MG63 (cell line): Measurements from ENCODE around the gene NOTUM. TPM values are rescaled to one million over a fixed set of nuclear protein-coding genes. Genes with fewer than 3 reads are reported as not detected.

ENCODE experiments used
- DNase-seq: peaks from one replicate; pipeline ENCODE4 v3.0.0-alpha.2; 2020
- H3K27me3 ChIP-seq: fragments of 250-450 bp; sonication (Bioruptor Pico); 2 replicates; pipeline ENCODE4 v1.5.1; 2020; ENCODE audit warnings: mild to moderate bottlenecking, moderate library complexity
- H3K36me3 ChIP-seq: fragments of 250-450 bp; sonication (Bioruptor Pico); 2 replicates; pipeline ENCODE4 v1.5.1; 2020; ENCODE audit warnings: mild to moderate bottlenecking, moderate library complexity
- H3K4me3 ChIP-seq: fragments of 250-450 bp; sonication (Bioruptor Pico); 2 replicates; pipeline ENCODE4 v1.5.1; 2020; ENCODE audit warnings: mild to moderate bottlenecking, moderate library complexity
- H3K9me3 ChIP-seq: fragments of 250-450 bp; sonication (Bioruptor Pico); 2 replicates; pipeline ENCODE4 v1.5.1; 2020; ENCODE audit warnings: mild to moderate bottlenecking, moderate library complexity
- total RNA-seq: library from RNA; depleted of rRNA; stranded (reverse); fragments of >200 nt; shearing (Covaris generic); gene quantifications from 2 replicates; pipeline ENCODE4 v1.2.3, GENCODE V29; 2014; ENCODE audit warnings: low replicate concordance

NOTUM gene
- total RNA-seq, 1 experiment from 2014 or later = 0.66 TPM

DNA sequence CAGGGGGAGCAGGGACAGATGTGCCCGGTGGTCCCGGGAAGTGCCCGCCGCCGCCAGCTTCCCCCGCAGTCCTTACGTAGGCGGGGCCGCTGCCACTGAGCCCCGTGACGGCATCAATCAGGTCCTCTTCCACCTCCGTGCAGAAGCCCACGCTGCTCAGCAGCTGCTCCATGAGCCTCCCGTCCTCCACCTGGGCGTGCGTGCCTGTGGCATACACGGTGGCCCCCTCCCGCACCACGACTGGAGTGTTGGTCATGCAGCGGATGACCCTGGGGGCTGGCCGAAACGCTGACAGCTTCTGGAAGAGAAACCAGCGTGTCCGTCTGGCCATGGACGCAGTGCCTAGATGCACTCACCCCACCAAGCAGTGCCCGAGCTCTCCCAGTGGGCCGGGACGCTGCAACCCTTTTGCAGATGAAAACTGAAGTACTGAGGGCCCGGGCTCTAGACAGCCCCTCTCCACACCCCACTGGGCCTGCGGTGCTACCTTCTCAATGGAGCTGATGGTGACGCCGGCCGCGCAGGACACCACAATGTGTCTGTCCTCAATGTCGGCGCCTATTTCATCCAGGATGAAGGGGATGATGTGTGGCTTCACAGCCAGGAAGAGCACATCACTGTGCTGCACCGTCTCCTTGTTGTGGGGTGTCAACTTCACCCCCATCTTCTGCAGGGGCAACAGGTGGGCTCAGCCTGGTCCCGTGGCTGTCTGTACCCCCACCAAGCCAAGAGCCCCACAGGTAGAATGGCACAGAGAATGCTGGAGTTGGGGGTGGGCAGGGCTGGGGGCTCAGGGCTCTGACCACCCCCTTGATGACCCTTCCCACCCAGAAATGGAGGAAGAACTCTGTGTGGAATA lies 25.9 kb downstream of the NOTUM start:
- DNase-seq = no peak
- Histone ChIP-seq H3K9me3 (no peaks in the 10 kb centered on the region), H3K4me3 (no peak overlapping the region), H3K36me3 (peaks cover 31% of the 10 kb centered on the region), H3K27me3 (no peaks in the 10 kb centered on the region)

GRCh38 chr17:81934098-81934757 lies 26.8 kb downstream of the NOTUM start:
- H3K4me3 ChIP-seq = no peak overlapping the region
- H3K9me3 ChIP-seq = no peaks in the 10 kb centered on the region
- DNase-seq = no peak
- H3K36me3 ChIP-seq = peaks cover 31% of the 10 kb centered on the region
- no peaks in the 10 kb centered on the region for H3K27me3 ChIP-seq

- no peaks in the 10 kb centered on the region for H3K27me3 ChIP-seq
- peaks cover 31% of the 10 kb centered on the region for H3K36me3 ChIP-seq
- no peak overlapping the region for H3K4me3 ChIP-seq
- H3K9me3 ChIP-seq = no peaks in the 10 kb centered on the region
- no peak for DNase-seq
Measured at GRCh38 chr17:81933178-81933699, 27.7 kb downstream of the NOTUM start.

DNA sequence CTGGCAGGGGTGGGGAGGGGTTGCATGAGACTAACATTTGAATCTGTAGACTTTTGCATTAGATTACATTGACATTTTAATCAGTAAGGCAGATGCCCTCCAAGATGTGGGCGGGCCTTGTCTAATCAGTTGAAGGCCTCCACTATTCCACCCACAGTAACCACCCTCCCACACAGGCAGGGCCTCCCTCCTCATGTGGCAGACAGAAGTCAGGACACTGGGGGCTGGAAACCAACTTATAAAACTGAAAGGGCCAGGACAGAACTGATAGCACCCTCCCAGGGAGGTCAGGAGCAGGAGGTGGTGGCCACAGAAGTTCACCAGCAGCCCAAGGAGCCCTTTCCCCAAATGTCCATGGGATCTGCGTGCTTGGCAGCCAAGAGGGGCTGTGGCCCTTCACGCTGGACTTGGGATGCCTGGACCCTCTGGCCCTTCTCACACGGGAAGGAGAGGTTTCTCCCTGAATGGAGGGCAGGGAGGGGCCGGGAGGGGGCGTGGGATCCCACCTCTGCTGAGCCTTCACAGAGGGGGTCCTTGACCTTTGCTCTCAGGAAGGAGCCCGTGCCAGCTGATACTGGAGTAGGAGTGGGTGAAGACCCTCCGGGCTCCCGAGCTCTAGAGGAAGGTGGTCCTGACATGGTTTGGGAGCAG lies 28.5 kb downstream of the NOTUM start:
- no peak for DNase-seq
- H3K36me3 ChIP-seq = peaks cover 31% of the 10 kb centered on the region
- no peak overlapping the region for H3K4me3 ChIP-seq
- H3K27me3 ChIP-seq = no peaks in the 10 kb centered on the region
- no peaks in the 10 kb centered on the region for H3K9me3 ChIP-seq

DNA sequence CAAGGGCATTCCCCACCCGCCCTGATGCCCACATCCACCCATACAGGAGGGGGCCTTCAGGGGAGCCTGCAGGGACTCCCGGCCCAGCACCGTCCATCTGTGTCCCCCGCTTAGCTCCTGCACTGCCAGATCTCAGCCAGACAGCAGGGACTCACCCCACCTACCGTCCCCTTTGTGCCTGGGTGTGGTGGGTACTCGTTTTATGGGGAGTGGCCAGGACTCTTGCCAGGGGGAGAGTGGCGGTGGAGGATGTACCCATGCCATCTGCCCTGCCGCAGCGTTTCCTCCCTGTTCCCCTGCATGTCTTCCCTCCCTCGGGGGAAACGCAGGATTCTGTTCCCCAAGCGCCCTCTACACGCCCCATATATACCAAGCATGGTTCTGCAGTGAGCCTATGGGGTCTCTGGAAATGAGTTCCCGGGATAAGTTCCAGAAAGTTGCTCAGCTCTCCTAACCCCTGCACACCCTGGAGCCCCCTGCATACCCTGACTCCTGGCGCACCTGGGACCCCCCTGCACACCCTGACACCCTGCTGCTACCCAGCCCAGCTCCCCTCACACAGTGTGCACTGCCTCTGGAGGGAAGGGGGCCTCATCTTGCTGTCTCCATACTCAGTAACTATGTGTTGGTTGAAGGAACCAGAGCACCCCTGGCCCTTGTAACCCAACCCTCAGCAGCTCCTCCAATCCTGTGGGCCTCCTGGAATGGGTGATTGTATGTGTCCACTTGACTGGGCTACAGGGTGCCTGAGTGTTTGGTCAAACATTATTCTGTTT lies 29.2 kb downstream of the NOTUM start:
- no peak for DNase-seq
- Histone ChIP-seq H3K4me3 (no peak overlapping the region), H3K9me3 (no peaks in the 10 kb centered on the region), H3K27me3 (no peaks in the 10 kb centered on the region), H3K36me3 (peaks cover 29% of the 10 kb centered on the region)

DNA sequence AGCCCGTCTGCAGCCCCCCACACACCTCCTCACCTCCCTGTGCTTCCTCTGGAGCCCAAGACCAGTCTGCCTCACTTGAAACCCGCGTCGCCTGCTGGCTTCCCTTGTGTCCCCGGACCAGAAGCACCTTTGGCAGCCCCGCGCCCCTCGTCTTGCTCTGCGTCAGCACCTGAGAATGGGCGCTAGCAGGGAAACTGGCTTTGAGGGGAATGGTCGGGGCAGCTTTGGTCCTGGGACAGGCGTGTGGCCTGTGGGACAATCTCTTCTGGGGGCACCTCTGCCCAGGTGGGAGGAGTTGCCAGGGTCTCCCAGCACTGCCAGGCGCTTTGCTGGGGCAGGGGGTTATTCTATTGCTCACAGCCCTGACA lies 29.8 kb downstream of the NOTUM start:
- no peaks in the 10 kb centered on the region for H3K9me3 ChIP-seq
- peaks cover 25% of the 10 kb centered on the region for H3K36me3 ChIP-seq
- DNase-seq = no peak
- no peak overlapping the region for H3K4me3 ChIP-seq
- no peaks in the 10 kb centered on the region for H3K27me3 ChIP-seq

DNA sequence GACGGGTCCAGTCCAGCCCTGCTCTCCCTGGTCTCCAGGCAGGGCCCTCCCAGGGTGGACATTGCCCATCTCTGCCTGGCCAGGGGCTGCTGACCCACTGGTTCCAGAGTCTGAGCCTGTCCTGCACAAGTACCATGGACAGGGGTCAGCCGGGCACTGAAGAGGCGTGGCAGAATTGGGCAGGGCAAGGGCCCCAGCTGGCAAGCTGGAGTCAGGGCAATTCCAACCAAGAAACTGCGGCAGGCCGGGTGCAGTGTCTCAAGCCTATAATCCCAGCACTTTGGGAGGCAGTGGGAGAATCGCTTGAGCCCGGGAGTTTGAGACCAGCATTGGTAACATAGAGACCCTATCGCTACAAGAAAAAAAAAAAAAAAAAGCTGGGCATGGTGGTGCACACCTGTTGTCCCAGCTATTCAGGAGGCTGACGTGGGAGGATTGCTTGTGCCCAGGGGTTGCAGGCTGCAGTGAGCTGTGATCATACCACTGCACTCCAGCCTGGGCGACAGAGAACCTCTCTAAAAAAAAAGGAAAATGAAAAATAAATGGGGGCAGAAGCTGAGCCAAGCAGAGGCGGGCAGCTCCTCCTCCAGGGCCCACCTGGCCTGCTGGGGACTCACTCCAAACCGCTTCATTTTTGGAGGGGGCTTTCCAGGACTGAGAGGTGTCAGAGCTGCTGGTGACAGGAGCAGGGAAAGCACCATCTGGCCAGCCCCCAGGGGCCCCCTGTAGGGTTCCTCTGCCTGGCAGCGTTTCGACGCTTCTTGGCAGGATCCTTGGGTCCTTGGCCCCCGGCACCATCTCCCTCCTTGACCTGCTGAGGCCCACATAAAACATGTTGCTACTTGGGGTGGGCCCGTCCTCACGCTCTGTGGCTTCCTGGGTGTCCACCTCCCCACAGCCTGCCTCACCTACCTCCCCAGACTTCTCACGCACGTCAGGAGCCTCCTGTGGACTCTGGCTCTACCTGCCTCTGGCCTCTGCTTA lies 30.6 kb downstream of the NOTUM start:
- peaks cover 20% of the 10 kb centered on the region for H3K36me3 ChIP-seq
- H3K27me3 ChIP-seq = no peaks in the 10 kb centered on the region
- no peaks in the 10 kb centered on the region for H3K9me3 ChIP-seq
- DNase-seq = peak; percentile 33
- H3K4me3 ChIP-seq = no peak overlapping the region

GRCh38 chr17:81929253-81930141 lies 31.5 kb downstream of the NOTUM start:
- no peak overlapping the region for H3K4me3 ChIP-seq

GRCh38 chr17:81928544-81929252 lies 32.3 kb downstream of the NOTUM start:
- Histone ChIP-seq H3K36me3 (peaks cover 4% of the 10 kb centered on the region), H3K9me3 (no peaks in the 10 kb centered on the region), H3K27me3 (no peaks in the 10 kb centered on the region), H3K4me3 (peak overlapping the region; percentile 67)
- peak; percentile 43 for DNase-seq

More at GRCh38 chr17:81929253-81930141, 31.5 kb downstream of the NOTUM start:
- H3K27me3 ChIP-seq = no peaks in the 10 kb centered on the region
- H3K9me3 ChIP-seq = no peaks in the 10 kb centered on the region
- peaks cover 11% of the 10 kb centered on the region for H3K36me3 ChIP-seq
- no peak for DNase-seq

- Histone ChIP-seq H3K9me3 (no peaks in the 10 kb centered on the region), H3K27me3 (no peaks in the 10 kb centered on the region), H3K4me3 (peak within 1 kb of the TSS; percentile 79), H3K36me3 (peaks cover 3% of the 10 kb centered on the region)
- peak; percentile 92 for DNase-seq
Measured at GRCh38 chr17:81927653-81928543, 33.1 kb downstream of the NOTUM start, which contains the start of gene MAFG. MAFG (minus strand) TSS chr17:81927735; CDS start chr17:81923185, 4,550 bp downstream.

DNA sequence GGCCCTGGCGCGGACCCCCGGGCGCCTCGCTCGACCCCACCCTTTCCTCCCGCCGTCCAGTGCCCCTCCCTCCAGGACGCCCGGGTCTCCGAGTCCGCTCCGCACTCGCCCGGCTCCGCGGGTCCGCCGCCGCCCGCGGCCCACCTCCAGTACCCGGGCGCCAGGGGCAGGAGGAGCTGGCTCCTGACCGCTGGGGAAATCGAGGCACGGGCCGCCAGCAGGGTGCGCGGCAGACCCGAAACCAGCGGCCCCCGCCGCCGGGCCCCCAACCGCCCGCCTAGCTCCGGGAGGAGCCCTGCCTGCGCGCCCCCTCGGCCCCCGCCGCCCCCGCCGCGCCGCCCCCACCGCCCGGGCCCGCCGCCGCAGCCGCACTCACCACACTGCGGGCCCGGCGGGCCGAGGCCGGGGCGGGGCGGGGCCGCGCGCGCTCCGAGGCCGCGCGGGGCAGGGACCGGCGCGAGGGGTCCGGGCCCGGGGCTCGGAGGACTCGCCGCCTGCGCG lies 33.8 kb downstream of the NOTUM start:
- DNase-seq = no peak
- Histone ChIP-seq H3K36me3 (peaks cover 6% of the 10 kb centered on the region), H3K27me3 (no peaks in the 10 kb centered on the region)

GRCh38 chr17:81926451-81927151 lies 34.4 kb downstream of the NOTUM start:
- peak; percentile 90 for DNase-seq
- no peaks in the 10 kb centered on the region for H3K27me3 ChIP-seq
- H3K36me3 ChIP-seq = peaks cover 12% of the 10 kb centered on the region
- peak overlapping the region; percentile 79 for H3K4me3 ChIP-seq
- no peaks in the 10 kb centered on the region for H3K9me3 ChIP-seq

More for the DNA sequence above, 33.8 kb downstream of the NOTUM start:
- Histone ChIP-seq H3K4me3 (peak overlapping the region; percentile 79), H3K9me3 (no peaks in the 10 kb centered on the region)
